HepG2 (cell line): ENCODE measurements around the gene FAM181A. TPM values are rescaled to one million over a fixed set of nuclear protein-coding genes. Genes with fewer than 3 reads are reported as not detected.

Experiments
- ARHGAP35 ChIP-seq: sonication (generic); formaldehyde crosslinking; IDR thresholded peaks from 2 replicates; pipeline ENCODE4 v1.9.0; 2022; ENCODE audit warnings: mild to moderate bottlenecking, inconsistent platforms, moderate library complexity, missing genetic modification reagents, borderline replicate concordance
- ARNTL ChIP-seq: sonication (generic); formaldehyde crosslinking; IDR thresholded peaks from 2 replicates; pipeline ENCODE4 v1.4.0; 2020; ENCODE audit warnings: mild to moderate bottlenecking, missing genetic modification reagents
- HHEX ChIP-seq: IDR thresholded peaks from 2 replicates; pipeline ENCODE4 v1.6.1; 2016; ENCODE audit warnings: control low read depth
- HNRNPLL ChIP-seq: fragments of 200-400 bp; formaldehyde crosslinking; IDR thresholded peaks from 2 replicates; pipeline ENCODE4 v1.6.1; 2017; ENCODE audit warnings: mild to moderate bottlenecking, low read depth, low read length; ENCODE audit not compliant: poor library complexity, severe bottlenecking
- ONECUT2 ChIP-seq: sonication (generic); formaldehyde crosslinking; IDR thresholded peaks from 2 replicates; pipeline ENCODE4 v1.4.0; 2020; ENCODE audit warnings: missing genetic modification reagents
- ZBTB14 ChIP-seq: sonication (generic); formaldehyde crosslinking; IDR thresholded peaks from 2 replicates; pipeline ENCODE4 v1.4.0; 2020; ENCODE audit warnings: missing genetic modification reagents
- ZBTB3 ChIP-seq: sonication (generic); formaldehyde crosslinking; IDR thresholded peaks from 2 replicates; pipeline ENCODE4 v1.4.0; 2020; ENCODE audit warnings: low read depth, mild to moderate bottlenecking, moderate library complexity, missing genetic modification reagents, borderline replicate concordance
- ZBTB39 ChIP-seq: sonication (generic); formaldehyde crosslinking; IDR thresholded peaks from 2 replicates; pipeline ENCODE4 v1.5.0; 2020; ENCODE audit warnings: missing genetic modification reagents
- ZNF337 ChIP-seq: sonication (generic); formaldehyde crosslinking; IDR thresholded peaks from 2 replicates; pipeline ENCODE4 v1.5.1; 2020; ENCODE audit warnings: missing genetic modification reagents, low read depth, mild to moderate bottlenecking, borderline replicate concordance
- ZNF34 ChIP-seq: sonication (generic); formaldehyde crosslinking; IDR thresholded peaks from 2 replicates; pipeline ENCODE4 v1.4.0; 2020; ENCODE audit warnings: mild to moderate bottlenecking, missing genetic modification reagents, borderline replicate concordance
- ZNF609 ChIP-seq: sonication (generic); formaldehyde crosslinking; IDR thresholded peaks from 2 replicates; pipeline ENCODE4 v1.4.0; 2020; ENCODE audit warnings: mild to moderate bottlenecking, missing genetic modification reagents, borderline replicate concordance
- ZNF652 ChIP-seq: IDR thresholded peaks from 2 replicates; pipeline ENCODE4 v1.6.1; 2016; ENCODE audit warnings: low read depth, borderline replicate concordance
- ZNF761 ChIP-seq: sonication (generic); formaldehyde crosslinking; conservative IDR thresholded peaks from 2 replicates; pipeline ENCODE4 v1.4.0; 2020; ENCODE audit warnings: mild to moderate bottlenecking, missing genetic modification reagents
- ZNF883 ChIP-seq: sonication (generic); formaldehyde crosslinking; IDR thresholded peaks from 2 replicates; pipeline ENCODE4 v1.5.1; 2020; ENCODE audit warnings: mild to moderate bottlenecking, missing genetic modification reagents; ENCODE audit errors: not compliant biosample characterization
- polyA plus RNA-seq, 8 experiments: library from polyadenylated mRNA; depleted of rRNA in 3 of 8; stranded (reverse) in 7 of 8; unstranded in 1 of 8; fragments of >200 nt; fragmentation: Illumina TruSeq in 4 of 8; extraction: Trizol in 4 of 8; gene quantifications; 2 replicates each; pipeline versions ENCODE4 v1.2.1 to v1.2.3, GENCODE V29; 2011 to 2016; ENCODE audit warnings: low read depth in 4 of 8, missing spikeins in 1 of 8, mixed read lengths in 1 of 8; ENCODE audit not compliant: insufficient read depth in 1 of 8
- total RNA-seq, 5 experiments: library from RNA; depleted of rRNA; stranded (reverse); fragments of >200 nt; fragmentation: Illumina TruSeq; extraction: Trizol; gene quantifications; 2 replicates each; pipeline ENCODE4 v1.2.3, GENCODE V29; 2016; ENCODE audit warnings: low read depth in 1 of 5
- TF ChIP-seq, protein P1 (sequence below): sonication (generic); formaldehyde crosslinking; IDR thresholded peaks from 2 replicates; pipeline ENCODE4 v1.4.0; 2020; ENCODE audit warnings: missing genetic modification reagents
- TF ChIP-seq, protein P2 (sequence below): sonication (generic); formaldehyde crosslinking; IDR thresholded peaks from 2 replicates; pipeline ENCODE4 v1.4.0; 2020; ENCODE audit warnings: missing genetic modification reagents

Gene FAM181A
- total and polyA plus RNA-seq, 2 of the 13 experiments (the other 11 are each of a cell fraction or from before 2014, with no cell fraction given), result 1.1 to 1.5 TPM

DNA sequence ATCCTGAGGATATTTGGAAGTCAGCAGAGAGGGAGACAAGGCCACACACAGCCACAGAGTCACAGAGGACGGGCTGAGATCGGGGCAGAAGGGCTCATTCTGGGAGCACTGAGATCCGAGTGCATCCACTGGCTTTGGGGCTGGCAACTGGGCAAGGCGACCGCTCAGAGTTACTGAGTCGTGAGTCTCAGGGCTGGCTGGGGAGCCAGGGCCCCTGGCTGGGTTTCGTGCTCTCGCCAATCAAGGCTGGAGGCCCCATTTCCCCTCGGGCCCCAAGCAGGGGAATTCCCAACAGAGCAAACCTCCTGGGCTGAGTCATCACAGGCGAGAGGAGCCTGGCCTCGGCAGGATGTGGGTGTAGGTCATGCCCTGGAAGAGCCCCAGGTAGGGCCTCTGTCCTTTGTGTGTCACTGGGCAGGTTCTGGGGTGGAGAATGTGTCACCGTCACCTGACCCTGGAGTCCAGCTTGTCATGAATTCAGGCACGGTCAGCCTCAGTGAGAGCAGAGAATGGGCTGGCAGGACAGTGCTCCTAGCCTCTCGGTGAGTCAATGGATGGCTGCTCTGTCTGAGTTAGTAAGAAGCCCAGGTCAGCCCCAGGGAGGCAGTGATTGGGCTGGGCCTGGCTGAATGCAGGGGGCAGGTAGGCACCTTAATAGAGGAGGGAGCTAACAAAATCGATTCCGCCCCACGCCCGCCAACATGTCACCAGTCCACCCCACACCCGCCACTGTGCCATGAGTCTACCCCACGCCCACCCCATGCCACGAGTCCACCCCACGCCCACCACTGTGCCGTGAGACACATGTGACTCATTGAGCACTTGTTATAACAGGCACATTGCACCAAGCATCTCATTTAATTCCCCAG, 32.3 kb downstream of the FAM181A start (continued):
- TF ChIP-seq, protein P1, sequence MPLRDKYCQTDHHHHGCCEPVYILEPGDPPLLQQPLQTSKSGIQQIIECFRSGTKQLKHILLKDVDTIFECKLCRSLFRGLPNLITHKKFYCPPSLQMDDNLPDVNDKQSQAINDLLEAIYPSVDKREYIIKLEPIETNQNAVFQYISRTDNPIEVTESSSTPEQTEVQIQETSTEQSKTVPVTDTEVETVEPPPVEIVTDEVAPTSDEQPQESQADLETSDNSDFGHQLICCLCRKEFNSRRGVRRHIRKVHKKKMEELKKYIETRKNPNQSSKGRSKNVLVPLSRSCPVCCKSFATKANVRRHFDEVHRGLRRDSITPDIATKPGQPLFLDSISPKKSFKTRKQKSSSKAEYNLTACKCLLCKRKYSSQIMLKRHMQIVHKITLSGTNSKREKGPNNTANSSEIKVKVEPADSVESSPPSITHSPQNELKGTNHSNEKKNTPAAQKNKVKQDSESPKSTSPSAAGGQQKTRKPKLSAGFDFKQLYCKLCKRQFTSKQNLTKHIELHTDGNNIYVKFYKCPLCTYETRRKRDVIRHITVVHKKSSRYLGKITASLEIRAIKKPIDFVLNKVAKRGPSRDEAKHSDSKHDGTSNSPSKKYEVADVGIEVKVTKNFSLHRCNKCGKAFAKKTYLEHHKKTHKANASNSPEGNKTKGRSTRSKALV (CRISPR knock-in tag), result no peak
- TF ChIP-seq ZNF652 (CRISPR knock-in tag), result peak; percentile 45; the same call in 1 of the 2 replicates
- TF ChIP-seq ZBTB39 (CRISPR knock-in tag), result 0 out of 2 replicates have a peak, but pooled peaks have one; percentile 45
- TF ChIP-seq ZNF761 (CRISPR knock-in tag), result no peak
- TF ChIP-seq HHEX, result no peak; the same call in 1 of the 2 replicates
- TF ChIP-seq, protein P2, sequence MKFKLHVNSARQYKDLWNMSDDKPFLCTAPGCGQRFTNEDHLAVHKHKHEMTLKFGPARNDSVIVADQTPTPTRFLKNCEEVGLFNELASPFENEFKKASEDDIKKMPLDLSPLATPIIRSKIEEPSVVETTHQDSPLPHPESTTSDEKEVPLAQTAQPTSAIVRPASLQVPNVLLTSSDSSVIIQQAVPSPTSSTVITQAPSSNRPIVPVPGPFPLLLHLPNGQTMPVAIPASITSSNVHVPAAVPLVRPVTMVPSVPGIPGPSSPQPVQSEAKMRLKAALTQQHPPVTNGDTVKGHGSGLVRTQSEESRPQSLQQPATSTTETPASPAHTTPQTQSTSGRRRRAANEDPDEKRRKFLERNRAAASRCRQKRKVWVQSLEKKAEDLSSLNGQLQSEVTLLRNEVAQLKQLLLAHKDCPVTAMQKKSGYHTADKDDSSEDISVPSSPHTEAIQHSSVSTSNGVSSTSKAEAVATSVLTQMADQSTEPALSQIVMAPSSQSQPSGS (CRISPR knock-in tag), result peak; percentile 86
- TF ChIP-seq HNRNPLL, result no peak
- TF ChIP-seq ZNF337 (CRISPR knock-in tag), result 0 out of 2 replicates have a peak, but pooled peaks have one; percentile 36
- TF ChIP-seq ONECUT2 (CRISPR knock-in tag), result no peak
- no peak for TF ChIP-seq ZBTB14 (CRISPR knock-in tag)
- TF ChIP-seq ZBTB3 (CRISPR knock-in tag), result no peak
- peak; percentile 77 for TF ChIP-seq ARHGAP35
- TF ChIP-seq ZNF883 (CRISPR knock-in tag), result peak; percentile 68
- peak; percentile 94 for TF ChIP-seq ZNF609
- TF ChIP-seq ARNTL, result peak; percentile 69
- TF ChIP-seq ZNF34 (CRISPR knock-in tag), result no peak
